HepG2 (cell line): Measurements from ENCODE around the gene IGDCC3. TPM values are rescaled to one million over a fixed set of nuclear protein-coding genes. Genes with fewer than 3 reads are reported as not detected.

Experiments
- ADNP ChIP-seq: sonication (generic); formaldehyde crosslinking; IDR thresholded peaks from 2 replicates; pipeline ENCODE4 v1.4.0; 2020; ENCODE audit warnings: missing genetic modification reagents
- CEBPZ ChIP-seq: IDR thresholded peaks from 2 replicates; pipeline ENCODE4 v1.6.1; 2012; ENCODE audit warnings: low read length, improper control_type of control experiment
- FLYWCH1 ChIP-seq: sonication (generic); formaldehyde crosslinking; IDR thresholded peaks from 2 replicates; pipeline ENCODE4 v1.8.1; 2023; ENCODE audit warnings: mild to moderate bottlenecking, missing genetic modification reagents
- ZBTB40 ChIP-seq, 2 experiments: fragments of 450-650 bp in 1 of 2; sonication (generic) in 1 of 2; formaldehyde crosslinking in 1 of 2; IDR thresholded peaks; 2 replicates each; pipeline versions ENCODE4 v1.6.1 to v1.8.0; 2016 to 2022; ENCODE audit warnings: antibody characterized with exemption in 1 of 2, mild to moderate bottlenecking in 1 of 2, missing genetic modification reagents in 1 of 2
- ZHX2 ChIP-seq, 2 experiments: sonication (generic) in 1 of 2; formaldehyde crosslinking in 1 of 2; IDR thresholded peaks; 2 replicates each; pipeline versions ENCODE4 v1.6.1 to v1.9.0; 2014 to 2022; ENCODE audit warnings: antibody characterized with exemption in 1 of 2, borderline replicate concordance in 1 of 2, inconsistent platforms in 1 of 2, low read depth in 1 of 2, missing genetic modification reagents in 1 of 2
- ZIK1 ChIP-seq: sonication (generic); formaldehyde crosslinking; IDR thresholded peaks from 2 replicates; pipeline ENCODE4 v1.5.0; 2020; ENCODE audit warnings: mild to moderate bottlenecking, low read depth, missing genetic modification reagents, borderline replicate concordance
- ZNF674 ChIP-seq: sonication (generic); formaldehyde crosslinking; IDR thresholded peaks from 2 replicates; pipeline ENCODE4 v1.5.0; 2020; ENCODE audit warnings: low read depth, mild to moderate bottlenecking, missing genetic modification reagents
- polyA plus RNA-seq, 8 experiments: library from polyadenylated mRNA; depleted of rRNA in 3 of 8; stranded (reverse) in 7 of 8; unstranded in 1 of 8; fragments of >200 nt; fragmentation: Illumina TruSeq in 4 of 8; extraction: Trizol in 4 of 8; gene quantifications; 2 replicates each; pipeline versions ENCODE4 v1.2.1 to v1.2.3, GENCODE V29; 2011 to 2016; ENCODE audit warnings: low read depth in 4 of 8, missing spikeins in 1 of 8, mixed read lengths in 1 of 8; ENCODE audit not compliant: insufficient read depth in 1 of 8
- total RNA-seq, 5 experiments: library from RNA; depleted of rRNA; stranded (reverse); fragments of >200 nt; fragmentation: Illumina TruSeq; extraction: Trizol; gene quantifications; 2 replicates each; pipeline ENCODE4 v1.2.3, GENCODE V29; 2016; ENCODE audit warnings: low read depth in 1 of 5

IGDCC3 gene
- total and polyA plus RNA-seq, 2 of the 13 experiments (the other 11 are each of a cell fraction or from before 2014, with no cell fraction given), result 30.1 to 51.8 TPM

- no peak for TF ChIP-seq ZBTB40 (IDR thresholded peaks at IDR 0.05)
- TF ChIP-seq ZBTB40 (CRISPR knock-in tag; IDR thresholded peaks at IDR 0.05), result 0 out of 2 replicates have a peak, but pooled peaks have one; percentile 3
- TF ChIP-seq ADNP (CRISPR knock-in tag), result no peak
- no peak; the same call in 1 of the 2 replicates for TF ChIP-seq ZHX2 (IDR thresholded peaks at IDR 0.05; ENCODE audit: low read depth)
- TF ChIP-seq ZHX2 (CRISPR knock-in tag; IDR thresholded peaks at IDR 0.05; ENCODE audit: borderline replicate concordance), result no peak; the same call in 1 of the 2 replicates
- 0 out of 2 replicates have a peak, but pooled peaks have one; percentile 55 for TF ChIP-seq FLYWCH1 (CRISPR knock-in tag)
- no peak for TF ChIP-seq CEBPZ
- TF ChIP-seq ZNF674, result no peak
- peak; percentile 85 for TF ChIP-seq ZIK1
Measured at GRCh38 chr15:65286704-65287519, 90.9 kb downstream of the IGDCC3 start, which contains the start of gene PARP16 (continued).
